IMR-90 (cell line): Measurements from ENCODE around the gene FUT8. TPM values are rescaled to one million over a fixed set of nuclear protein-coding genes. Genes with fewer than 3 reads are reported as not detected.

ENCODE experiments used
- ATAC-seq: fragments of 200-7000 bp; cut with Tn5 transposase; 2 replicates; pipeline ENCODE4 v1.9.1; 2020; ENCODE audit warnings: low read depth, mild to moderate bottlenecking, moderate library complexity
- BruUV-seq: library from RNA; stranded (reverse); fragments of 400-500 nt; replicated peaks from 2 replicates; lab custom pipeline; 2021; lab: Mats Ljungman, UMichigan
- CTCF ChIA-PET: fragments of 300-600 bp; formaldehyde crosslinking; extraction: SDS; loops from one replicate; lab custom pipeline; 2021; ENCODE audit warnings: antibody characterized with exemption; lab: Yijun Ruan, JAX
- POLR2A ChIA-PET: fragments of 300-600 bp; sonication (Branson Sonifier 250); formaldehyde crosslinking; loops from one replicate; lab custom pipeline; 2022; ENCODE audit warnings: antibody characterized with exemption; ENCODE audit not compliant: unreplicated experiment; lab: Charles Lee
- DNase-seq: peaks from one replicate; pipeline ENCODE4 v3.0.0; 2013
- H2AFZ ChIP-seq: replicated peaks from 2 replicates; pipeline ENCODE3; 2013; ENCODE audit warnings: low read length, mild to moderate bottlenecking; ENCODE audit not compliant: poor library complexity
- H2AK5ac ChIP-seq: 2 replicates; pipeline ENCODE4 v1.6.1; 2013; ENCODE audit warnings: low read depth, low read length, inconsistent platforms
- H2AK9ac ChIP-seq: replicated peaks from 2 replicates; pipeline ENCODE3; 2013; ENCODE audit warnings: mild to moderate bottlenecking, low read depth, low read length, moderate library complexity; ENCODE audit not compliant: poor library complexity
- H2BK120ac ChIP-seq: 2 replicates; pipeline ENCODE4 v1.6.1; 2013; ENCODE audit warnings: low read depth, low read length, inconsistent platforms
- H2BK15ac ChIP-seq: 3 replicates; pipeline ENCODE4 v1.6.1; 2013; ENCODE audit warnings: low read depth, low read length, inconsistent platforms
- H2BK20ac ChIP-seq: 2 replicates; pipeline ENCODE4 v1.6.1; 2013; ENCODE audit warnings: low read depth, mild to moderate bottlenecking, inconsistent platforms, low read length, moderate library complexity
- H2BK5ac ChIP-seq: 2 replicates; pipeline ENCODE4 v1.6.1; 2013; ENCODE audit warnings: mild to moderate bottlenecking, low read depth, low read length, inconsistent platforms; ENCODE audit not compliant: poor library complexity, severe bottlenecking
- H3K14ac ChIP-seq: replicated peaks from 2 replicates; pipeline ENCODE4 v1.6.1; 2013; ENCODE audit warnings: low read depth, low read length, inconsistent platforms
- H3K18ac ChIP-seq: 2 replicates; pipeline ENCODE4 v1.6.1; 2013; ENCODE audit warnings: low read depth, low read length, control low read depth
- H3K23ac ChIP-seq: 2 replicates; pipeline ENCODE4 v1.6.1; 2013; ENCODE audit warnings: low read depth, low read length, inconsistent platforms
- H3K27ac ChIP-seq: 2 replicates; pipeline ENCODE4 v1.5.1; 2013; ENCODE audit warnings: mild to moderate bottlenecking, control low read depth, low read length; ENCODE audit not compliant: insufficient read depth
- H3K27me3 ChIP-seq: 2 replicates; pipeline ENCODE4 v1.6.1; 2013; ENCODE audit warnings: low read length; ENCODE audit not compliant: control insufficient read depth, insufficient read depth
- H3K36me3 ChIP-seq: 2 replicates; pipeline ENCODE4 v1.6.1; 2013; ENCODE audit warnings: low read length, mixed read lengths; ENCODE audit not compliant: control insufficient read depth, insufficient read depth
- H3K4ac ChIP-seq: 2 replicates; pipeline ENCODE4 v1.6.1; 2013; ENCODE audit warnings: low read depth, low read length, inconsistent platforms
- H3K4me1 ChIP-seq: 2 replicates; pipeline ENCODE4 v1.6.1; 2013; ENCODE audit warnings: low read length, mixed read lengths; ENCODE audit not compliant: control insufficient read depth, insufficient read depth
- H3K4me2 ChIP-seq: 2 replicates; pipeline ENCODE4 v1.6.1; 2013; ENCODE audit warnings: low read depth, mild to moderate bottlenecking, control low read depth, low read length, moderate library complexity
- H3K4me3 ChIP-seq: 2 replicates; pipeline ENCODE4 v1.5.1; 2013; ENCODE audit warnings: low read depth, mild to moderate bottlenecking, control low read depth, low read length, moderate library complexity; ENCODE audit not compliant: insufficient read depth
- H3K56ac ChIP-seq: 2 replicates; pipeline ENCODE4 v1.6.1; 2013; ENCODE audit warnings: low read length, inconsistent platforms; ENCODE audit not compliant: insufficient read depth; ENCODE audit errors: extremely low read depth
- H3K79me1 ChIP-seq, 2 experiments: 2 replicates each; pipeline ENCODE4 v1.6.1; 2013; ENCODE audit warnings: low read length in 2 of 2, inconsistent platforms in 1 of 2, low read depth in 1 of 2
- H3K9ac ChIP-seq: 2 replicates; pipeline ENCODE4 v1.6.1; 2013; ENCODE audit warnings: low read depth, low read length, control low read depth
- H3K9me1 ChIP-seq: 2 replicates; pipeline ENCODE4 v1.6.1; 2013; ENCODE audit warnings: low read length, inconsistent platforms; ENCODE audit not compliant: insufficient read depth
- H3K9me3 ChIP-seq: 2 replicates; pipeline ENCODE4 v1.6.1; 2013; ENCODE audit warnings: low read length; ENCODE audit not compliant: control insufficient read depth, insufficient read depth
- H4K20me1 ChIP-seq: 2 replicates; pipeline ENCODE4 v1.6.1; 2013; ENCODE audit warnings: low read length, inconsistent platforms; ENCODE audit not compliant: insufficient read depth
- H4K5ac ChIP-seq: 2 replicates; pipeline ENCODE4 v1.6.1; 2013; ENCODE audit warnings: mild to moderate bottlenecking, low read depth, low read length, control low read depth
- H4K8ac ChIP-seq, 2 experiments: 2 replicates each; pipeline ENCODE4 v1.6.1; 2013; ENCODE audit warnings: low read depth in 2 of 2, low read length in 2 of 2, control low read depth in 1 of 2, inconsistent platforms in 1 of 2
- H4K91ac ChIP-seq: 2 replicates; pipeline ENCODE4 v1.6.1; 2013; ENCODE audit warnings: low read depth, low read length, inconsistent platforms; ENCODE audit not compliant: insufficient read depth
- SMC3 ChIP-seq: fragments of 150-350 bp; IDR thresholded peaks from 2 replicates; pipeline ENCODE4 v1.6.1; 2016; ENCODE audit warnings: low read depth, mild to moderate bottlenecking, antibody characterized with exemption, low read length, moderate library complexity
- WGBS, 2 experiments: methylation state at CpG; one replicate each; pipeline versions ENCODE4 v1.1.5 to v1.1.7; 2013; ENCODE audit warnings: missing lambda C conversion rate in 2 of 2; ENCODE audit not compliant: insufficient read length in 1 of 2; ENCODE audit errors: extremely low coverage in 2 of 2; 5-methylcytosine and 5-hydroxymethylcytosine counted together
- dilution Hi-C: fragments of 300-500 bp; cut with HindIII; formaldehyde crosslinking; loops from one replicate; pipeline ENCODE4 v1.14.3; 2018; ENCODE audit warnings: low sequenced_read_pairs; ENCODE audit not compliant: unreplicated experiment
- in situ Hi-C: fragments of 300-500 bp; cut with MboI; formaldehyde crosslinking; loops from 3 replicates; pipeline ENCODE4 v1.14.3; 2019; ENCODE audit warnings: low sequenced_read_pairs, inconsistent platforms, mixed read lengths
- intact Hi-C: fragments of 100-400 bp; cut with micrococcal nuclease; formaldehyde crosslinking; loops from 2 replicates; pipeline ENCODE4 v1.10.0; 2022
- polyA plus RNA-seq, 3 experiments: library from polyadenylated mRNA; depleted of rRNA; stranded (reverse); fragments of >200 nt; gene quantifications; 2 replicates each; pipeline ENCODE4 v1.2.3, GENCODE V29; 2012; ENCODE audit warnings: low replicate concordance in 1 of 3
- total RNA-seq: library from RNA; depleted of rRNA; stranded (reverse); fragments of >200 nt; gene quantifications from 2 replicates; pipeline ENCODE4 v1.2.3, GENCODE V29; 2012

Gene FUT8
- total and polyA plus RNA-seq, 2 of the 4 experiments (the other 2 are of a cell fraction), result 15.6 to 72.9 TPM

- no peak overlapping the region for H3K4me3 ChIP-seq
- no peaks in the 10 kb centered on the region for H3K4me1 ChIP-seq
- H3K14ac ChIP-seq, result no peak overlapping the region
- H3K27me3 ChIP-seq, result peaks cover 3% of the 10 kb centered on the region
- H2AK5ac ChIP-seq, result no peak overlapping the region
- H2BK20ac ChIP-seq, result no peak overlapping the region
- dilution Hi-C loops (no loop called here), intact Hi-C loops (no loop called here), in situ Hi-C loops (no loop called here)
- H3K9ac ChIP-seq, result no peak overlapping the region
- no peaks in the 10 kb centered on the region for H3K36me3 ChIP-seq
- no peaks in the 10 kb centered on the region; the same call in 1 of the 2 replicates for H4K20me1 ChIP-seq
- DNase-seq (no peak), ATAC-seq (no peak)
- H2BK15ac ChIP-seq, result no peak overlapping the region
- H3K27ac ChIP-seq, result no peak overlapping the region
- TF ChIP-seq SMC3, result no peak
- H2AK9ac ChIP-seq, result no peak overlapping the region
- H3K56ac ChIP-seq, result no peak overlapping the region
- no peak overlapping the region for H4K8ac ChIP-seq
- no peak overlapping the region for H4K91ac ChIP-seq
- no CpG with 5 or more reads among the region's 2 CpGs for WGBS, 2 experiments
- H2BK5ac ChIP-seq, result no peak overlapping the region
- no peak overlapping the region for H3K18ac ChIP-seq
- CTCF ChIA-PET, result no interaction called here
- H2AFZ ChIP-seq, result no peak overlapping the region
- no peaks in the 10 kb centered on the region for H3K79me1 ChIP-seq
- H3K23ac ChIP-seq, result no peak overlapping the region
- H3K4me2 ChIP-seq, result no peak overlapping the region
- no peaks in the 10 kb centered on the region for H3K9me3 ChIP-seq
- no peak overlapping the region for H2BK120ac ChIP-seq
- no peak overlapping the region for H4K5ac ChIP-seq
- POLR2A ChIA-PET, result no interaction called here
- no peaks in the 10 kb centered on the region for H3K9me1 ChIP-seq
- no TSS peak for BruUV-seq
- H3K4ac ChIP-seq, result no peak overlapping the region
Measured at GRCh38 chr14:65784574-65784973, 372.0 kb downstream of the FUT8 start.
